HepG2 (cell line): ENCODE measurements around the gene STAM. TPM values are rescaled to one million over a fixed set of nuclear protein-coding genes. Genes with fewer than 3 reads are reported as not detected.

Source experiments
- ATAC-seq: fragments of 200-7000 bp; cut with Tn5 transposase; 3 replicates; pipeline ENCODE4 v1.9.1; 2020; ENCODE audit warnings: mild to moderate bottlenecking, moderate library complexity
- BruUV-seq: library from RNA; stranded (reverse); fragments of 400-500 nt; replicated peaks from 2 replicates; lab custom pipeline; 2021; lab: Mats Ljungman, UMichigan
- CTCF ChIA-PET: fragments of 300-600 bp; formaldehyde crosslinking; extraction: SDS; loops from one replicate; lab custom pipeline; 2021; ENCODE audit warnings: low total read pairs, inconsistent platforms, low intra/inter-chr PET ratio; lab: Yijun Ruan, JAX
- POLR2A ChIA-PET: fragments of 350-600 bp; sonication (Branson Sonifier 250); formaldehyde crosslinking; loops from one replicate; lab custom pipeline; 2020; ENCODE audit warnings: antibody characterized with exemption, inconsistent platforms; lab: Yijun Ruan, JAX
- DNase-seq: peaks from one replicate; pipeline ENCODE4 v3.0.0-alpha.2; 2015; ENCODE audit warnings: low spot score
- FAIRE-seq: peaks from 3 replicates; lab custom pipeline; 2011; peaks lifted over from hg19 to GRCh38; lab: Jason Lieb, UNC
- H2AFZ ChIP-seq: one replicate; pipeline ENCODE4 v1.6.1; 2011; ENCODE audit warnings: low read length, inconsistent platforms
- H3K27ac ChIP-seq: fragments of 300-600 bp; 3 replicates; pipeline ENCODE4 v1.8.0; 2011; ENCODE audit warnings: mixed run types, mild to moderate bottlenecking, mixed read lengths, low read length, inconsistent platforms; ENCODE audit not compliant: insufficient read depth; ENCODE audit errors: extremely low read length
- H3K27me3 ChIP-seq, 2 experiments: fragments of 200-600 bp in 1 of 2; 2 replicates in 1 of 2; 3 replicates in 1 of 2; pipeline versions ENCODE4 v1.6.0 to v1.8.0; 2011; ENCODE audit warnings: low read length in 2 of 2, mild to moderate bottlenecking in 2 of 2, moderate library complexity in 2 of 2, inconsistent platforms in 1 of 2; ENCODE audit not compliant: insufficient read depth in 2 of 2, control insufficient read depth in 1 of 2
- H3K36me3 ChIP-seq, 2 experiments: fragments of 200-600 bp in 1 of 2; replicated peaks in 1 of 2; 2 replicates in 1 of 2; 3 replicates in 1 of 2; pipeline versions ENCODE4 v1.5.1 to v1.8.0; 2011; ENCODE audit warnings: low read length in 2 of 2, inconsistent platforms in 1 of 2; ENCODE audit not compliant: insufficient read depth in 2 of 2, control insufficient read depth in 1 of 2
- H3K4me1 ChIP-seq: 2 replicates; pipeline ENCODE4 v1.5.1; 2012; ENCODE audit warnings: low read length, inconsistent platforms; ENCODE audit not compliant: insufficient read depth
- H3K4me2 ChIP-seq: 2 replicates; pipeline ENCODE4 v1.6.0; 2011; ENCODE audit warnings: low read depth, low read length, inconsistent platforms
- H3K4me3 ChIP-seq, 3 experiments: fragments of 200-600 bp in 1 of 3; sonication (generic), shearing (Covaris generic) in 1 of 3; replicated peaks in 1 of 3; 2 replicates each; pipeline ENCODE4 v1.5.1; 2011 to 2016; ENCODE audit warnings: low read length in 3 of 3, inconsistent platforms in 2 of 3, low read depth in 2 of 3, mild to moderate bottlenecking in 2 of 3, control low read depth in 1 of 3, mixed read lengths in 1 of 3; ENCODE audit not compliant: insufficient read depth in 1 of 3
- H3K79me2 ChIP-seq: one replicate; pipeline ENCODE4 v1.6.1; 2011; ENCODE audit warnings: low read length, inconsistent platforms; ENCODE audit not compliant: insufficient read depth
- H3K9ac ChIP-seq: 2 replicates; pipeline ENCODE4 v1.6.0; 2011; ENCODE audit warnings: mild to moderate bottlenecking, low read depth, low read length, inconsistent platforms; ENCODE audit not compliant: insufficient read depth
- H3K9me3 ChIP-seq: 2 replicates; pipeline ENCODE4 v1.5.1; 2012; ENCODE audit warnings: mild to moderate bottlenecking, low read length
- H4K20me1 ChIP-seq: 2 replicates; pipeline ENCODE4 v1.6.0; 2011; ENCODE audit warnings: inconsistent platforms, mild to moderate bottlenecking, low read length, moderate library complexity; ENCODE audit not compliant: insufficient read depth
- ATF7 ChIP-seq, 2 experiments: fragments of 450-650 bp in 1 of 2; sonication (generic) in 1 of 2; formaldehyde crosslinking in 1 of 2; IDR thresholded peaks; 2 replicates each; pipeline versions ENCODE4 v1.4.0 to v1.6.1; 2016 to 2020; ENCODE audit warnings: antibody characterized with exemption in 1 of 2, mild to moderate bottlenecking in 1 of 2, missing genetic modification reagents in 1 of 2
- ETV5 ChIP-seq: IDR thresholded peaks from 2 replicates; pipeline ENCODE4 v1.6.1; 2018; ENCODE audit warnings: missing biosample characterization, missing genetic modification reagents, inconsistent platforms, borderline replicate concordance
- ZNF431 ChIP-seq: sonication (generic); formaldehyde crosslinking; IDR thresholded peaks from 2 replicates; pipeline ENCODE4 v1.9.0; 2022; ENCODE audit warnings: missing genetic modification reagents, low read depth, mild to moderate bottlenecking, borderline replicate concordance
- ZNF503 ChIP-seq: sonication (generic); formaldehyde crosslinking; IDR thresholded peaks from 2 replicates; pipeline ENCODE4 v1.4.0; 2020; ENCODE audit warnings: missing genetic modification reagents
- WGBS: methylation state at CpG from one replicate; pipeline ENCODE4 v1.1.6; 2017; ENCODE audit warnings: low lambda C conversion rate; 5-methylcytosine and 5-hydroxymethylcytosine counted together
- in situ Hi-C: cut with HindIII; loops from 2 replicates; pipeline ENCODE4 v1.10.0; 2017; ENCODE audit warnings: low pct_unique_long_range_greater_than_20kb; ENCODE audit not compliant: extremely low pct_ligation_motif_present
- intact Hi-C: fragments of 100-400 bp; cut with micrococcal nuclease; formaldehyde crosslinking; loops from one replicate; pipeline ENCODE4 v1.10.0; 2022; ENCODE audit not compliant: unreplicated experiment
- polyA plus RNA-seq, 8 experiments: library from polyadenylated mRNA; depleted of rRNA in 3 of 8; stranded (reverse) in 7 of 8; unstranded in 1 of 8; fragments of >200 nt; fragmentation: Illumina TruSeq in 4 of 8; extraction: Trizol in 4 of 8; gene quantifications; 2 replicates each; pipeline versions ENCODE4 v1.2.1 to v1.2.3, GENCODE V29; 2011 to 2016; ENCODE audit warnings: low read depth in 4 of 8, missing spikeins in 1 of 8, mixed read lengths in 1 of 8; ENCODE audit not compliant: insufficient read depth in 1 of 8
- total RNA-seq, 5 experiments: library from RNA; depleted of rRNA; stranded (reverse); fragments of >200 nt; fragmentation: Illumina TruSeq; extraction: Trizol; gene quantifications; 2 replicates each; pipeline ENCODE4 v1.2.3, GENCODE V29; 2016; ENCODE audit warnings: low read depth in 1 of 5
- TF ChIP-seq, protein P1 (sequence below): sonication (generic); formaldehyde crosslinking; conservative IDR thresholded peaks from 2 replicates; pipeline ENCODE4 v1.8.0; 2022; ENCODE audit warnings: missing genetic modification reagents
- TF ChIP-seq, protein P2 (sequence below): sonication (generic); formaldehyde crosslinking; IDR thresholded peaks from 2 replicates; pipeline ENCODE4 v1.4.0; 2020; ENCODE audit warnings: mild to moderate bottlenecking, missing genetic modification reagents

Gene STAM
- total and polyA plus RNA-seq, 2 of the 13 experiments (the other 11 are each of a cell fraction or from before 2014, with no cell fraction given): 19.5 to 25.1 TPM

DNA sequence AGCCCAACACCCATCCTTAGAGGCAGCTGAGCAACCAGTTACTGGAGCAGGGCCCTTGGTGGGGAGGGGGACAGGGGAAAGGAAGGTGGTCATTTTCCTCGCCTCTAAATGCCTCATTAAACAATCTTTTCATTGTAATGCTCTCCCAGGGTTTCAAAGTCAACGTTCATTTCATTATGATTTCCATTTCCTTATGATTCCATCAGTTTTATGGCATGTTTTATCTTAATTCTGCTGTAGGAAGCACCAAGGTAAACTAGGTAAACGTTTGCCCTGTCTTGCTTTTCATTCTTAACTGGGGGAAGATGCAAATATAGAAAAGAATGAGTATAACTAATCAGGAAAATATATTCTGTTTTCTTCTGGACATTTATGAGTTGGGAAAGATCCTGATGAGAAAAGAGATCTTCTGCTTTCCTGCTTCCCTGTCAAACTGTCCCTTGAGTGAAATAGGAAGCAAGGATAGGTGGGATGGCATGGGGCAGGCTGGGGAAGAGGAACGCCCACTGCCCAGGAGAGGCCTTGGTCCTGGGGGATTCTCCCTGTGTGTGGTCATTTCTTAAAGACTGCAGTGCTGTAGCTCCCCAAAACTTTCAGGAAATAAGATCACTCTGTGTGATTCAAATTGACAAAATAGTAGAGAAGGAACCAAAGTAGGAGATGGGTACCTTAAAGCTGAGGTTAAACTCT is 87.5 kb downstream of the STAM start (continued):
- TF ChIP-seq, protein P1, sequence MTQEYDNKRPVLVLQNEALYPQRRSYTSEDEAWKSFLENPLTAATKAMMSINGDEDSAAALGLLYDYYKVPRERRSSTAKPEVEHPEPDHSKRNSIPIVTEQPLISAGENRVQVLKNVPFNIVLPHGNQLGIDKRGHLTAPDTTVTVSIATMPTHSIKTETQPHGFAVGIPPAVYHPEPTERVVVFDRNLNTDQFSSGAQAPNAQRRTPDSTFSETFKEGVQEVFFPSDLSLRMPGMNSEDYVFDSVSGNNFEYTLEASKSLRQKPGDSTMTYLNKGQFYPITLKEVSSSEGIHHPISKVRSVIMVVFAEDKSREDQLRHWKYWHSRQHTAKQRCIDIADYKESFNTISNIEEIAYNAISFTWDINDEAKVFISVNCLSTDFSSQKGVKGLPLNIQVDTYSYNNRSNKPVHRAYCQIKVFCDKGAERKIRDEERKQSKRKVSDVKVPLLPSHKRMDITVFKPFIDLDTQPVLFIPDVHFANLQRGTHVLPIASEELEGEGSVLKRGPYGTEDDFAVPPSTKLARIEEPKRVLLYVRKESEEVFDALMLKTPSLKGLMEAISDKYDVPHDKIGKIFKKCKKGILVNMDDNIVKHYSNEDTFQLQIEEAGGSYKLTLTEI (CRISPR knock-in tag): no peak
- TF ChIP-seq ETV5 (CRISPR knock-in tag): no peak
- no peak for TF ChIP-seq ZNF431 (CRISPR knock-in tag)

DNA sequence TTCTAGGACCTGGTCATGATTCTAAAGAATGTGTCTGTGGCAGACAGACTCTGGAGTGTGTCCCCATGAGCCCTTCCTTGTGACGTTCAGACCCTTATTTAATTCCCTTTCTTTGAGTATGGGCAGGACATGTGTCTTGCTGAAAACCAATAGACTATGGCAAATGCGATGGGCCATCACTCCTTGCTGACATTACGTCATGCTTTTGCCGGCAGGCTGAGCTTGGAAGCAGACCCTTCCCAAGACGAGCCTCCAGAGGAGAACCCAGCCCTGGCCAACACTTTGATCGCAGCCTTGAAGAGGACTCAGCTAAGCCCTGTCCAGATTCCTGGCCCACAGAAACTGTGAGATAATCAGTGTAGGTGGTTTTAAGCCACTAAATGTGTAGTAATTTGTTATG is 89.7 kb downstream of the STAM start:
- in situ Hi-C loops: no loop called here
- TF ChIP-seq ZNF503 (CRISPR knock-in tag) (no peak), ATF7 (IDR thresholded peaks at IDR 0.05) (peak; percentile 61), ATF7 (CRISPR knock-in tag; IDR thresholded peaks at IDR 0.05) (no peak)
- TF ChIP-seq, protein P2, sequence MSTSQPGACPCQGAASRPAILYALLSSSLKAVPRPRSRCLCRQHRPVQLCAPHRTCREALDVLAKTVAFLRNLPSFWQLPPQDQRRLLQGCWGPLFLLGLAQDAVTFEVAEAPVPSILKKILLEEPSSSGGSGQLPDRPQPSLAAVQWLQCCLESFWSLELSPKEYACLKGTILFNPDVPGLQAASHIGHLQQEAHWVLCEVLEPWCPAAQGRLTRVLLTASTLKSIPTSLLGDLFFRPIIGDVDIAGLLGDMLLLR (CRISPR knock-in tag): no peak

More for the DNA sequence above, 89.7 kb downstream of the STAM start:
- 63% methylated on average over 4 of the region's 6 CpGs for WGBS
- intact Hi-C loops: no loop called here
- Histone ChIP-seq H3K27ac (no peak overlapping the region), H3K27me3 (no peaks in the 10 kb centered on the region), H3K9me3 (no peaks in the 10 kb centered on the region), H2AFZ (no peak overlapping the region), H3K36me3 (no peaks in the 10 kb centered on the region), H3K4me2 (no peak overlapping the region), H4K20me1 (no peaks in the 10 kb centered on the region), H3K4me1 (peaks cover 5% of the 10 kb centered on the region; the same call in 1 of the 2 replicates), H3K9ac (no peak overlapping the region), H3K4me3 (no peak overlapping the region), H3K79me2 (no peaks in the 10 kb centered on the region)
- ATAC-seq (0 out of 3 replicates have a peak, but pooled peaks have one; percentile 18), DNase-seq (no peak), FAIRE-seq (no peak)
- ChIA-PET CTCF (no interaction called here), POLR2A (interaction anchor here (1.1 kb wide), 1 partner anchor 117 kb away, joined by 3 read pairs; no protein-coding TSS in a partner anchor)
- BruUV-seq: no TSS peak
